HEK293 (cell line): ENCODE results near the gene AXIN1.
A peak's percentile ranks its signal among the peaks of the same experiment; 100 is the strongest.

Source experiments
- CTCF ChIA-PET: fragments of 350-600 bp; formaldehyde crosslinking; extraction: SDS; loops from one replicate; lab custom pipeline; 2021; ENCODE audit warnings: antibody characterized with exemption; lab: Yijun Ruan, JAX
- POLR2A ChIA-PET: fragments of 300-600 bp; formaldehyde crosslinking; extraction: SDS; loops from one replicate; lab custom pipeline; 2020; ENCODE audit warnings: antibody characterized with exemption, inconsistent platforms; lab: Yijun Ruan, JAX
- H3K27ac ChIP-seq: fragments of 200-500 bp; sonication (Bioruptor generic); 2 replicates; pipeline ENCODE4 v1.5.1; 2014; ENCODE audit warnings: low read depth, low read length, control low read depth, inconsistent platforms; ENCODE audit errors: extremely low read depth
- H3K36me3 ChIP-seq, 2 experiments: fragments of 200-500 bp in 1 of 2; sonication (Bioruptor generic) in 1 of 2; 1 replicate in 1 of 2; 2 replicates in 1 of 2; pipeline ENCODE4 v1.5.1; 2014 to 2017; ENCODE audit warnings: inconsistent platforms in 2 of 2, low read length in 2 of 2; ENCODE audit not compliant: control insufficient read depth in 2 of 2, insufficient read depth in 1 of 2
- H3K4me1 ChIP-seq: fragments of 200-500 bp; sonication (Bioruptor generic); 2 replicates; pipeline ENCODE4 v1.5.1; 2014; ENCODE audit warnings: mild to moderate bottlenecking, low read length, inconsistent platforms; ENCODE audit not compliant: control insufficient read depth, insufficient read depth
- H3K4me3 ChIP-seq: 2 replicates; pipeline ENCODE4 v1.5.1; 2011; ENCODE audit warnings: low read depth, mild to moderate bottlenecking, control low read depth, low read length, moderate library complexity
- H3K9me3 ChIP-seq: fragments of 200-500 bp; sonication (Bioruptor generic); 2 replicates; pipeline ENCODE4 v1.5.1; 2014; ENCODE audit warnings: low read depth, low read length, inconsistent platforms; ENCODE audit not compliant: control insufficient read depth, insufficient read depth
- BCL11A ChIP-seq: fragments of 450-650 bp; formaldehyde crosslinking; IDR thresholded peaks from 2 replicates; pipeline ENCODE4 v1.5.1; 2016; ENCODE audit warnings: low read depth, missing biosample characterization, missing genetic modification characterization
- BCL11B ChIP-seq: fragments of 450-650 bp; formaldehyde crosslinking; IDR thresholded peaks from 2 replicates; pipeline ENCODE4 v1.5.1; 2016; ENCODE audit warnings: low read depth, missing biosample characterization, missing genetic modification characterization
- MZF1 ChIP-seq: fragments of 450-650 bp; formaldehyde crosslinking; IDR thresholded peaks from 2 replicates; pipeline ENCODE4 v1.5.1; 2017; ENCODE audit warnings: missing biosample characterization, missing genetic modification characterization, borderline replicate concordance
- OVOL3 ChIP-seq: fragments of 450-650 bp; formaldehyde crosslinking; IDR thresholded peaks from 2 replicates; pipeline ENCODE4 v1.5.1; 2016; ENCODE audit warnings: missing biosample characterization, missing genetic modification characterization
- SCRT1 ChIP-seq: fragments of 450-650 bp; formaldehyde crosslinking; IDR thresholded peaks from 2 replicates; pipeline ENCODE4 v1.5.1; 2016; ENCODE audit warnings: missing biosample characterization, missing genetic modification characterization, borderline replicate concordance
- ZNF501 ChIP-seq: fragments of 450-650 bp; formaldehyde crosslinking; IDR thresholded peaks from 2 replicates; pipeline ENCODE4 v1.5.1; 2016; ENCODE audit warnings: missing biosample characterization, missing genetic modification characterization
- ZNF560 ChIP-seq: fragments of 450-650 bp; formaldehyde crosslinking; IDR thresholded peaks from 2 replicates; pipeline ENCODE4 v1.5.1; 2017; ENCODE audit warnings: missing biosample characterization, missing genetic modification characterization, borderline replicate concordance
- ZNF600 ChIP-seq: fragments of 450-650 bp; formaldehyde crosslinking; IDR thresholded peaks from 2 replicates; pipeline ENCODE4 v1.5.1; 2016; ENCODE audit warnings: missing biosample characterization, missing genetic modification characterization
- TF ChIP-seq, protein P1 (sequence below): fragments of 450-650 bp; formaldehyde crosslinking; IDR thresholded peaks from 2 replicates; pipeline ENCODE4 v1.5.1; 2016; ENCODE audit warnings: missing biosample characterization, missing genetic modification characterization
- TF ChIP-seq, protein P2 (sequence below): fragments of 450-650 bp; formaldehyde crosslinking; IDR thresholded peaks from 2 replicates; pipeline ENCODE4 v1.5.1; 2016; ENCODE audit warnings: missing biosample characterization, missing genetic modification characterization
- TF ChIP-seq, protein P3 (sequence below): fragments of 450-650 bp; formaldehyde crosslinking; IDR thresholded peaks from 2 replicates; pipeline ENCODE4 v1.5.1; 2017; ENCODE audit warnings: missing biosample characterization, missing genetic modification characterization
- TF ChIP-seq, protein P4 (sequence below): fragments of 450-650 bp; formaldehyde crosslinking; IDR thresholded peaks from 2 replicates; pipeline ENCODE4 v1.5.1; 2017; ENCODE audit warnings: missing biosample characterization, missing genetic modification characterization
- TF ChIP-seq, protein P5 (sequence below): fragments of 450-650 bp; formaldehyde crosslinking; IDR thresholded peaks from 2 replicates; pipeline ENCODE4 v1.5.1; 2017; ENCODE audit warnings: missing biosample characterization, missing genetic modification characterization
- TF ChIP-seq, protein P6 (sequence below): fragments of 450-650 bp; formaldehyde crosslinking; IDR thresholded peaks from 2 replicates; pipeline ENCODE4 v1.5.1; 2016; ENCODE audit warnings: missing biosample characterization, missing genetic modification characterization
- TF ChIP-seq, protein P7 (sequence below): fragments of 450-650 bp; formaldehyde crosslinking; IDR thresholded peaks from 2 replicates; pipeline ENCODE4 v1.5.1; 2017; ENCODE audit warnings: missing biosample characterization, missing genetic modification characterization

Gene AXIN1

DNA sequence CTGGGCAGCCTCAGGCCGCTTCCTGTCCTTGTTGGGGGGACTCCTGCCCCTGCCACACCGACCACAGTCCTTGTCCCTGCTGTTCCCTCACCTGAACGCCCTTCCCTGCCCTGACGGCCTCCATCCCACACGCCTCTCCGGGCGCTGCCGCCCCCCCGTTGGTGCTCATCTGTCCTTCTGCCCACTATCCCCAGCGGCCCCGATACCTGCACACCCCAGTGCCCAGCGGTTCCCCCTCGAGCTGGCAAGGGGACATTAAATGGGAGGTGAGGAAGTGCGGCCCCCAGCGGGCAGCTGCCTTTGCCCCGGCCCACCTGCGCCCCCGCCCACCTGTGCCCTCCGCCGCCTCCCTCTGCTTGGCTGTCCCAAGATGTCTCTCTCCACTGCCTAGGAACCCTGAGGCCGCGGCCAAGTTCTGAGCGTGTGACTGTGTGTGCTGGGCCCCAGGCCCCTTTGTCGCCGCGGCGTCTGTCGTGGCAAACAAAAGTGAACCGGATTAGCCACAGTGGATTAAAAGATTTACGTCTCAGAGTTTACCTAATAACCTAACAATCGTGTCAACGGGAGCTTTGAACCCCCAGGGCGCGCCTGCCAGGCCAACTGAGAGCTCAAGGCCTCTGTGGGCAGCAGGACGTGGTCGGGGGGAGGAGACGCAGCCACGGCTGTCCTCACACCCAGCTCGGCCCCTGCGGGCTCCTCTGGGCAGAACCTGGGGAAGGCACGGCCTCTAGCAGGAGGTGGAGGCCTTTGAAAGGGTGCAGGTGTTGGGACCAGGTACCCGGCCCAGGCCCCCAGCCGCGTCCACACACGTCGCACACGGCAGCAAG, 7.6 kb upstream of the AXIN1 start:
- H3K9me3 ChIP-seq: no peaks in the 10 kb centered on the region
- H3K4me1 ChIP-seq: no peaks in the 10 kb centered on the region
- H3K36me3 ChIP-seq: no peaks in the 10 kb centered on the region
- TF ChIP-seq MZF1 (tag by site-specific recombination): no peak
- no peak for TF ChIP-seq OVOL3 (tag by site-specific recombination)
- TF ChIP-seq, protein P1, sequence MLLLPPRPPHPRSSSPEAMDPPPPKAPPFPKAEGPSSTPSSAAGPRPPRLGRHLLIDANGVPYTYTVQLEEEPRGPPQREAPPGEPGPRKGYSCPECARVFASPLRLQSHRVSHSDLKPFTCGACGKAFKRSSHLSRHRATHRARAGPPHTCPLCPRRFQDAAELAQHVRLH (tag by site-specific recombination): no peak
- no peak for TF ChIP-seq ZNF600 (tag by site-specific recombination)
- TF ChIP-seq, protein P2, sequence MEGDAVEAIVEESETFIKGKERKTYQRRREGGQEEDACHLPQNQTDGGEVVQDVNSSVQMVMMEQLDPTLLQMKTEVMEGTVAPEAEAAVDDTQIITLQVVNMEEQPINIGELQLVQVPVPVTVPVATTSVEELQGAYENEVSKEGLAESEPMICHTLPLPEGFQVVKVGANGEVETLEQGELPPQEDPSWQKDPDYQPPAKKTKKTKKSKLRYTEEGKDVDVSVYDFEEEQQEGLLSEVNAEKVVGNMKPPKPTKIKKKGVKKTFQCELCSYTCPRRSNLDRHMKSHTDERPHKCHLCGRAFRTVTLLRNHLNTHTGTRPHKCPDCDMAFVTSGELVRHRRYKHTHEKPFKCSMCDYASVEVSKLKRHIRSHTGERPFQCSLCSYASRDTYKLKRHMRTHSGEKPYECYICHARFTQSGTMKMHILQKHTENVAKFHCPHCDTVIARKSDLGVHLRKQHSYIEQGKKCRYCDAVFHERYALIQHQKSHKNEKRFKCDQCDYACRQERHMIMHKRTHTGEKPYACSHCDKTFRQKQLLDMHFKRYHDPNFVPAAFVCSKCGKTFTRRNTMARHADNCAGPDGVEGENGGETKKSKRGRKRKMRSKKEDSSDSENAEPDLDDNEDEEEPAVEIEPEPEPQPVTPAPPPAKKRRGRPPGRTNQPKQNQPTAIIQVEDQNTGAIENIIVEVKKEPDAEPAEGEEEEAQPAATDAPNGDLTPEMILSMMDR (tag by site-specific recombination): no peak
- TF ChIP-seq SCRT1 (tag by site-specific recombination): no peak
- TF ChIP-seq, protein P3, sequence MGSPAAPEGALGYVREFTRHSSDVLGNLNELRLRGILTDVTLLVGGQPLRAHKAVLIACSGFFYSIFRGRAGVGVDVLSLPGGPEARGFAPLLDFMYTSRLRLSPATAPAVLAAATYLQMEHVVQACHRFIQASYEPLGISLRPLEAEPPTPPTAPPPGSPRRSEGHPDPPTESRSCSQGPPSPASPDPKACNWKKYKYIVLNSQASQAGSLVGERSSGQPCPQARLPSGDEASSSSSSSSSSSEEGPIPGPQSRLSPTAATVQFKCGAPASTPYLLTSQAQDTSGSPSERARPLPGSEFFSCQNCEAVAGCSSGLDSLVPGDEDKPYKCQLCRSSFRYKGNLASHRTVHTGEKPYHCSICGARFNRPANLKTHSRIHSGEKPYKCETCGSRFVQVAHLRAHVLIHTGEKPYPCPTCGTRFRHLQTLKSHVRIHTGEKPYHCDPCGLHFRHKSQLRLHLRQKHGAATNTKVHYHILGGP (tag by site-specific recombination): no peak
- TF ChIP-seq ZNF501: no peak
- TF ChIP-seq, protein P4, sequence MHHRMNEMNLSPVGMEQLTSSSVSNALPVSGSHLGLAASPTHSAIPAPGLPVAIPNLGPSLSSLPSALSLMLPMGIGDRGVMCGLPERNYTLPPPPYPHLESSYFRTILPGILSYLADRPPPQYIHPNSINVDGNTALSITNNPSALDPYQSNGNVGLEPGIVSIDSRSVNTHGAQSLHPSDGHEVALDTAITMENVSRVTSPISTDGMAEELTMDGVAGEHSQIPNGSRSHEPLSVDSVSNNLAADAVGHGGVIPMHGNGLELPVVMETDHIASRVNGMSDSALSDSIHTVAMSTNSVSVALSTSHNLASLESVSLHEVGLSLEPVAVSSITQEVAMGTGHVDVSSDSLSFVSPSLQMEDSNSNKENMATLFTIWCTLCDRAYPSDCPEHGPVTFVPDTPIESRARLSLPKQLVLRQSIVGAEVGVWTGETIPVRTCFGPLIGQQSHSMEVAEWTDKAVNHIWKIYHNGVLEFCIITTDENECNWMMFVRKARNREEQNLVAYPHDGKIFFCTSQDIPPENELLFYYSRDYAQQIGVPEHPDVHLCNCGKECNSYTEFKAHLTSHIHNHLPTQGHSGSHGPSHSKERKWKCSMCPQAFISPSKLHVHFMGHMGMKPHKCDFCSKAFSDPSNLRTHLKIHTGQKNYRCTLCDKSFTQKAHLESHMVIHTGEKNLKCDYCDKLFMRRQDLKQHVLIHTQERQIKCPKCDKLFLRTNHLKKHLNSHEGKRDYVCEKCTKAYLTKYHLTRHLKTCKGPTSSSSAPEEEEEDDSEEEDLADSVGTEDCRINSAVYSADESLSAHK (tag by site-specific recombination): no peak
- H3K27ac ChIP-seq: no peak overlapping the region
- POLR2A ChIA-PET: no interaction called here
- no peak overlapping the region for H3K4me3 ChIP-seq
- CTCF ChIA-PET: interaction anchor here (0.5 to 5.9 kb wide), 3 partner anchors 254 to 1188 kb away, joined by 3 to 70 read pairs (median 3); no protein-coding TSS in a partner anchor

DNA sequence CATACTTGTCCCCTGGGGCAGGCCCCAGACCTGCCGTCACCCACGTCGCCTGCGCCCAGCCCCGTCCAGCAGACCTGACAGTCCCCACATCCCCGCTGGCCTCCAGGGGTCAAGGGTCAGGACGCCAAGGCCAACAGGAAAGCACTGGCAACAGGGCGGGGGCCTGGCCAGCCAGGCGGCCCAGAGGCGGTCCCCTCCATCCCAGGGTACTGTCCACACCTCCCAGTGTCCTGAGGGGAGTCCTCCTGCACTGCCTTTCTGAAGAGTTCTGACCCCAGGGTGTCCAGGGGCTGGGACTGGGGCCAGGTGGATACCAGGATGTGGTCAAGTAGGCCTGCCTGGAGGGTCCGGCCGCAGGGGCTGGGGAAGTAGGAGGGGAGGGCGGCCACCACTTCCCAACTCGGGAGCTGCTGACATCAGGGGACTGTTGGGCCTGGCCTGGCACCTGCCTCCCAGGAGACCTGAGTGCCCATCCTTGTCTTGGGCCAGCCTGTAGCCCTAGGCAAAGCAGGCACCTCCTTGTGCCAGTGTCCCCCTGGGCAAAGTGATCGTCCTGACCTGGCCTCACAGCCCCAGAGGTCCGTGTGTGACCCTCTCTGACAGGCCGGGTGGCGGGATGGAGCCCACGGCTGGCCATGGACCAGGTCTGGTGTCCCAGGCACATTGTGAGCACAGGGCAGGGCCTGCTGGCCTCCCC, 6.7 kb upstream of the AXIN1 start:
- no peaks in the 10 kb centered on the region for H3K4me1 ChIP-seq
- H3K36me3 ChIP-seq: no peaks in the 10 kb centered on the region
- ChIA-PET POLR2A (no interaction called here), CTCF (interaction anchor here (0.5 kb wide), 1 partner anchor 266 kb away, joined by 3 read pairs; no protein-coding TSS in a partner anchor)
- H3K27ac ChIP-seq: no peak overlapping the region
- H3K9me3 ChIP-seq: no peaks in the 10 kb centered on the region
- H3K4me3 ChIP-seq: no peak overlapping the region
- TF ChIP-seq, protein P5, sequence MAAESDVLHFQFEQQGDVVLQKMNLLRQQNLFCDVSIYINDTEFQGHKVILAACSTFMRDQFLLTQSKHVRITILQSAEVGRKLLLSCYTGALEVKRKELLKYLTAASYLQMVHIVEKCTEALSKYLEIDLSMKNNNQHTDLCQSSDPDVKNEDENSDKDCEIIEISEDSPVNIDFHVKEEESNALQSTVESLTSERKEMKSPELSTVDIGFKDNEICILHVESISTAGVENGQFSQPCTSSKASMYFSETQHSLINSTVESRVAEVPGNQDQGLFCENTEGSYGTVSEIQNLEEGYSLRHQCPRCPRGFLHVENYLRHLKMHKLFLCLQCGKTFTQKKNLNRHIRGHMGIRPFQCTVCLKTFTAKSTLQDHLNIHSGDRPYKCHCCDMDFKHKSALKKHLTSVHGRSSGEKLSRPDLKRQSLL (tag by site-specific recombination): no peak
- TF ChIP-seq BCL11A (tag by site-specific recombination) (0 out of 2 replicates have a peak, but pooled peaks have one; percentile 14), ZNF560 (no peak), BCL11B (peak; percentile 66; the same call in 1 of the 2 replicates)
- TF ChIP-seq, protein P6, sequence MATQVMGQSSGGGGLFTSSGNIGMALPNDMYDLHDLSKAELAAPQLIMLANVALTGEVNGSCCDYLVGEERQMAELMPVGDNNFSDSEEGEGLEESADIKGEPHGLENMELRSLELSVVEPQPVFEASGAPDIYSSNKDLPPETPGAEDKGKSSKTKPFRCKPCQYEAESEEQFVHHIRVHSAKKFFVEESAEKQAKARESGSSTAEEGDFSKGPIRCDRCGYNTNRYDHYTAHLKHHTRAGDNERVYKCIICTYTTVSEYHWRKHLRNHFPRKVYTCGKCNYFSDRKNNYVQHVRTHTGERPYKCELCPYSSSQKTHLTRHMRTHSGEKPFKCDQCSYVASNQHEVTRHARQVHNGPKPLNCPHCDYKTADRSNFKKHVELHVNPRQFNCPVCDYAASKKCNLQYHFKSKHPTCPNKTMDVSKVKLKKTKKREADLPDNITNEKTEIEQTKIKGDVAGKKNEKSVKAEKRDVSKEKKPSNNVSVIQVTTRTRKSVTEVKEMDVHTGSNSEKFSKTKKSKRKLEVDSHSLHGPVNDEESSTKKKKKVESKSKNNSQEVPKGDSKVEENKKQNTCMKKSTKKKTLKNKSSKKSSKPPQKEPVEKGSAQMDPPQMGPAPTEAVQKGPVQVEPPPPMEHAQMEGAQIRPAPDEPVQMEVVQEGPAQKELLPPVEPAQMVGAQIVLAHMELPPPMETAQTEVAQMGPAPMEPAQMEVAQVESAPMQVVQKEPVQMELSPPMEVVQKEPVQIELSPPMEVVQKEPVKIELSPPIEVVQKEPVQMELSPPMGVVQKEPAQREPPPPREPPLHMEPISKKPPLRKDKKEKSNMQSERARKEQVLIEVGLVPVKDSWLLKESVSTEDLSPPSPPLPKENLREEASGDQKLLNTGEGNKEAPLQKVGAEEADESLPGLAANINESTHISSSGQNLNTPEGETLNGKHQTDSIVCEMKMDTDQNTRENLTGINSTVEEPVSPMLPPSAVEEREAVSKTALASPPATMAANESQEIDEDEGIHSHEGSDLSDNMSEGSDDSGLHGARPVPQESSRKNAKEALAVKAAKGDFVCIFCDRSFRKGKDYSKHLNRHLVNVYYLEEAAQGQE (tag by site-specific recombination): no peak
- TF ChIP-seq, protein P7, sequence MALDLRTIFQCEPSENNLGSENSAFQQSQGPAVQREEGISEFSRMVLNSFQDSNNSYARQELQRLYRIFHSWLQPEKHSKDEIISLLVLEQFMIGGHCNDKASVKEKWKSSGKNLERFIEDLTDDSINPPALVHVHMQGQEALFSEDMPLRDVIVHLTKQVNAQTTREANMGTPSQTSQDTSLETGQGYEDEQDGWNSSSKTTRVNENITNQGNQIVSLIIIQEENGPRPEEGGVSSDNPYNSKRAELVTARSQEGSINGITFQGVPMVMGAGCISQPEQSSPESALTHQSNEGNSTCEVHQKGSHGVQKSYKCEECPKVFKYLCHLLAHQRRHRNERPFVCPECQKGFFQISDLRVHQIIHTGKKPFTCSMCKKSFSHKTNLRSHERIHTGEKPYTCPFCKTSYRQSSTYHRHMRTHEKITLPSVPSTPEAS (tag by site-specific recombination): no peak
